Stomach (tissue), 9 donors: ENCODE data around the gene JAKMIP1. TPM values are rescaled to one million over a fixed set of nuclear protein-coding genes. Genes with fewer than 3 reads are reported as not detected.

ENCODE experiments used
- DNase-seq, 2 donors: peaks; one replicate each; pipeline versions ENCODE4 v3.0.0 to v3.0.0-alpha.2; 2013 to 2019
- H3K27ac ChIP-seq, 5 donors: fragments of 200-600 bp in 4 of 5; sonication (generic) in 4 of 5; one replicate each; pipeline ENCODE4 v1.5.1; 2013 to 2019; ENCODE audit warnings: mild to moderate bottlenecking in 1 of 5, moderate library complexity in 1 of 5
- H3K27me3 ChIP-seq, 3 donors: fragments of 200-600 bp; sonication (generic); one replicate each; pipeline ENCODE4 v1.5.1; 2017 to 2019; ENCODE audit warnings: mixed run types in 1 of 3
- H3K36me3 ChIP-seq, 4 donors: fragments of 200-600 bp; sonication (generic); 1 replicate in 3 of 4; 2 replicates in 1 of 4; pipeline ENCODE4 v1.5.1; 2016 to 2019
- H3K4me1 ChIP-seq, 4 donors: fragments of 200-600 bp; sonication (generic); one replicate each; pipeline ENCODE4 v1.5.1; 2016 to 2019
- H3K4me3 ChIP-seq, 4 donors: fragments of 200-600 bp; sonication (generic) in 3 of 4; one replicate each; pipeline ENCODE4 v1.5.1; 2016 to 2019; ENCODE audit warnings: mild to moderate bottlenecking in 1 of 4
- H3K9me3 ChIP-seq, 4 donors: fragments of 200-600 bp; sonication (generic); one replicate each; pipeline ENCODE4 v1.5.1; 2016 to 2019
- EP300 ChIP-seq: sonication (generic); formaldehyde crosslinking; IDR thresholded peaks from one replicate; pipeline ENCODE4 v1.6.1; 2017; ENCODE audit warnings: antibody characterized with exemption
- POLR2A ChIP-seq, 4 donors: fragments of 450-650 bp; IDR thresholded peaks; one replicate each; pipeline ENCODE4 v1.6.1; 2016; ENCODE audit warnings: antibody characterized with exemption in 4 of 4, control low read depth in 2 of 4, mild to moderate bottlenecking in 1 of 4, moderate library complexity in 1 of 4
- POLR2AphosphoS5 ChIP-seq, 3 donors: sonication (generic); formaldehyde crosslinking; IDR thresholded peaks; one replicate each; pipeline ENCODE4 v1.6.1; 2016; ENCODE audit warnings: antibody characterized with exemption in 3 of 3
- WGBS, 5 donors: extraction: QIAGEN DNeasy Blood & Tissue Kit in 3 of 5; methylation state at CpG; one replicate each; pipeline versions ENCODE4 v1.1.5 to v1.1.7; 2013 to 2018; 5-methylcytosine and 5-hydroxymethylcytosine counted together
- intact Hi-C: fragments of 100-400 bp; cut with DNase I; formaldehyde crosslinking; loops from one replicate; pipeline ENCODE4 v1.15.1; 2023; ENCODE audit warnings: low total_unique reads
- polyA plus RNA-seq, 3 donors: library from polyadenylated mRNA; stranded (reverse); fragments of 200-250 nt; gene quantifications; one replicate each; pipeline ENCODE4 v1.2.3, GENCODE V29; 2013
- total RNA-seq, 5 donors: library from RNA; depleted of rRNA; stranded (reverse); fragments of >200 nt; gene quantifications; one replicate each; pipeline versions ENCODE4 v1.1.0 to v1.2.3, GENCODE V29; 2014 to 2016
- TF ChIP-seq, protein P1 (sequence below), 7 experiments: fragments of 450-650 bp in 4 of 7; fragments of 200-600 bp in 3 of 7; sonication (generic) in 3 of 7; IDR thresholded peaks; one replicate each; pipeline ENCODE4 v1.5.1; 2016 to 2019; ENCODE audit warnings: antibody characterized with exemption in 7 of 7, control low read depth in 2 of 7, mild to moderate bottlenecking in 1 of 7
- donor health status: healthy with polysubstance abuse.
- donor health status: Bipolar disorder and iron deficiency.
- donor health status: healthy.

The JAKMIP1 gene
- total and polyA plus RNA-seq, 8 donors: 0.18 to 10.3 (median 0.54) TPM; not detected in 2

DNA sequence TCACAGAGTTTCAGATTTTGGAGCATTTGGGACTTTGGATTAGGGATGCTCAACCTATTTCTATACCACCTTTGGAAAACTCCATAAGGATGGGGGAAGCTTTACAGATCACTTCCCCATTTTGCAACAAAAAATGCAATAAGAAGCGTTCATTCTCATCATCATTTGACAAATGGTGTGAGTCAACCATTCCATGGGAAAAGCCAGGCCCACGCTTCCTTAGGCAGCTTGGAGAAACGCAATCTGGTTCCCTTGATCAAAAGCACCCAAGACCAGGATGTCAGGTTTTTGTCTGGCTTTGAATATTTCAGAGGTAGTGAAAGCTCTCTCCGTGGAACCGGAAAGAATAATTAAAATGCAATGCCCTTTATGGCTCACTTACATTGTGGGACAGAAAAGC is 102.8 kb downstream of the JAKMIP1 start:
- TF ChIP-seq POLR2A (IDR thresholded peaks at IDR 0.05) (no peak), EP300 (no peak), POLR2AphosphoS5 (IDR thresholded peaks at IDR 0.05) (no peak)
- TF ChIP-seq, protein P1, sequence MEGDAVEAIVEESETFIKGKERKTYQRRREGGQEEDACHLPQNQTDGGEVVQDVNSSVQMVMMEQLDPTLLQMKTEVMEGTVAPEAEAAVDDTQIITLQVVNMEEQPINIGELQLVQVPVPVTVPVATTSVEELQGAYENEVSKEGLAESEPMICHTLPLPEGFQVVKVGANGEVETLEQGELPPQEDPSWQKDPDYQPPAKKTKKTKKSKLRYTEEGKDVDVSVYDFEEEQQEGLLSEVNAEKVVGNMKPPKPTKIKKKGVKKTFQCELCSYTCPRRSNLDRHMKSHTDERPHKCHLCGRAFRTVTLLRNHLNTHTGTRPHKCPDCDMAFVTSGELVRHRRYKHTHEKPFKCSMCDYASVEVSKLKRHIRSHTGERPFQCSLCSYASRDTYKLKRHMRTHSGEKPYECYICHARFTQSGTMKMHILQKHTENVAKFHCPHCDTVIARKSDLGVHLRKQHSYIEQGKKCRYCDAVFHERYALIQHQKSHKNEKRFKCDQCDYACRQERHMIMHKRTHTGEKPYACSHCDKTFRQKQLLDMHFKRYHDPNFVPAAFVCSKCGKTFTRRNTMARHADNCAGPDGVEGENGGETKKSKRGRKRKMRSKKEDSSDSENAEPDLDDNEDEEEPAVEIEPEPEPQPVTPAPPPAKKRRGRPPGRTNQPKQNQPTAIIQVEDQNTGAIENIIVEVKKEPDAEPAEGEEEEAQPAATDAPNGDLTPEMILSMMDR (IDR thresholded peaks at IDR 0.05): no peak
- 90 to 95% (median 90%) methylated on average over 5 of the region's 5 CpGs for WGBS, 5 donors

DNA sequence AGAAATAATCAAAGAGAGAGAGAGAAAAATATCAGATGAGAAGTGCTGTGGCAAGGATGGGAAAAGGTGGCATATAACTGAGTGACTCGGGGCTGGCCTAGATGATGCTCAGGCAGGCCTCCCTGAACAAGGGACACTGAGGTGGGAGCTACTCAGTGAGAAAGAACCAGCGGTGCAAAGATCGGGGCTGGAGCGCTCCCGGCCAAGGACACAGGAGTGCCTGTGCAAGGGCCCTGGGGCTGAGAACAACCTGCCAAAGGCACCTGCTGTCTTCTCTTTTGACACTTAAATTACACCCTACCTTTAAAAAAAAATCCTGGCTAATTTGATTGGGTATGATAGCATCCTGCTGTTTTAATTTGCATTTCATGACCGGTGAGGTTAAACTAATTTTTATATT is 104.5 kb downstream of the JAKMIP1 start:
- Histone ChIP-seq H3K4me3 (no peak overlapping the region), H3K27me3 (peaks cover 0 to 11% (median 0%) of the 10 kb centered on the region in 3 donors), H3K27ac (no peak overlapping the region), H3K9me3 (no peaks in the 10 kb centered on the region), H3K36me3 (no peaks in the 10 kb centered on the region), H3K4me1 (peaks cover 0 to 5% (median 0%) of the 10 kb centered on the region in 4 donors)
- 86 to 94% (median 90%) methylated on average over 6 of the region's 6 CpGs for WGBS, 5 donors
- intact Hi-C loops: no loop called here
- DNase-seq: no peak
- TF ChIP-seq POLR2A (IDR thresholded peaks at IDR 0.05) (no peak), EP300 (no peak), POLR2AphosphoS5 (IDR thresholded peaks at IDR 0.05) (no peak)
- TF ChIP-seq, protein P1 (IDR thresholded peaks at IDR 0.05): no peak

More for the DNA sequence above, 102.8 kb downstream of the JAKMIP1 start:
- DNase-seq: no peak
- Histone ChIP-seq H3K36me3 (no peaks in the 10 kb centered on the region), H3K4me1 (peaks cover 0 to 5% (median 0%) of the 10 kb centered on the region in 4 donors), H3K27me3 (peaks cover 0 to under 1% (median 0%) of the 10 kb centered on the region in 3 donors), H3K4me3 (no peak overlapping the region), H3K27ac (no peak overlapping the region), H3K9me3 (peaks cover 0 to 4% (median 0%) of the 10 kb centered on the region in 4 donors)
- intact Hi-C loops: no loop called here

DNA sequence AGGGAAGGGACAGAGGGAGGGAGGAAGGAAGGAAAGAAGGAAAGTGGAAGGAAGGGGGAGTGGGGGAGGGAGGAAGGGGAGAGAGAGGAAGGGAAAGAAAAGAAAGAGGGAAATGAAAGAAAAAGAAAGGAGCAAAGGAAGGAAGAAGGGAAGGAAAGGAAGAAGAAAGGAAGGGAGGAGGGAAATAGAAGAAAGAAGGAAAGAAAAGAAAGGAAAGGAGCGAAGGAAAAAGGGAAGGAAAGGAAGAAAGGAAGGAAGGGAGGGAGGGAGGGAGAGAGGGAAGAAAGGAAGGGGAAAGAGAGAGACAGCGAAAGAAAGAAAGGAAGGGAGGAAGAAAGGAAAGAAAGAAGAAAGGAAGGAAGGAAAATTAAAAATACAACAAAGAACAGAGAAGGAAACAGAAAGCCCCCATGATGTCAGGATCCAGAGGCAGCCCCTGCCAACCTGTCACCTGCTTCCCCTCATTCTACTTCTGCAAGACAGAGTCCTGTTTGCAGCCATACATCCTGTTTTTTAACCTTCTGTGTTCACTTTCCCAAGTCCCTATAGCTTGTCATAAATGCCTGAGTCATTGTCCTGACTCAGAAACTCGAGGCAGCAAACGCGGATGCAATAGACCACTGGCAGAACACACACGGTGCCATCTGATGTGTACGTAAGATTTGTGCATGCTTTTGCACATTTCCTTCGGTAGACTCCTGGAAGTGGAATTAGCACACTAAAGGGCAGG is 105.2 kb downstream of the JAKMIP1 start:
- intact Hi-C loops: no loop called here
- no peak for DNase-seq

DNA sequence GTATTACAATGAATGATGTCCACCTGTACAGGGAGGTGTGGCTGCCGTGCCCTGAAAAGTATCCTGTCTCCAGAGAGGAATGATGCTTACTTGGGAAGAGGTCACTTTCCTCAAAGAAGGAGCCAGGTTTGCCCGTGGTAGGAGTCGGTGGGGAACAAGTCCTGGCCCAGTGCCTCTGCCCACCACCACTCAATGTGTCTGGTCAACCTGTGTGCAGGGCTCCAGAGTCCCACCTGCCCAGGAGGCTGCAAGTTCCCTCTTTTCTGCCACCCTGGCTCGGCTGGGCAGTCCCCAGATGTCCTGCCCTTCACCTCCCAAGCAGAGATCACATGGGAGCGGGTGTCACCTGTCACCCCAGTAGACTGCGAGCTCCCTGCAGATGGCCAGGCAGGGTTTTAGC is 106.7 kb downstream of the JAKMIP1 start:
- H3K9me3 ChIP-seq: no peaks in the 10 kb centered on the region
- H3K27ac ChIP-seq: no peak overlapping the region
- H3K4me3 ChIP-seq: no peak overlapping the region
- H3K4me1 ChIP-seq: peaks cover 0 to 5% (median 0%) of the 10 kb centered on the region in 4 donors
- no peaks in the 10 kb centered on the region for H3K36me3 ChIP-seq
- no peak for DNase-seq
- WGBS, 5 donors: 68 to 85% (median 78%) methylated on average over 6 of the region's 6 CpGs
- intact Hi-C loops: no loop called here
- TF ChIP-seq, protein P1 (IDR thresholded peaks at IDR 0.05): no peak
- no peak for TF ChIP-seq POLR2AphosphoS5 (IDR thresholded peaks at IDR 0.05)
- TF ChIP-seq POLR2A (IDR thresholded peaks at IDR 0.05): no peak
- TF ChIP-seq EP300: no peak
- H3K27me3 ChIP-seq: peaks cover 0 to 17% (median 0%) of the 10 kb centered on the region in 3 donors

More for the DNA sequence above, 105.2 kb downstream of the JAKMIP1 start:
- Histone ChIP-seq H3K4me1 (peaks cover 0 to 5% (median 0%) of the 10 kb centered on the region in 4 donors), H3K36me3 (no peaks in the 10 kb centered on the region), H3K4me3 (no peak overlapping the region), H3K27me3 (peaks cover 0 to 11% (median 0%) of the 10 kb centered on the region in 3 donors), H3K9me3 (no peaks in the 10 kb centered on the region), H3K27ac (no peak overlapping the region)
- 42 to 54% (median 51%) methylated on average over 8 of the region's 8 CpGs for WGBS, 5 donors
- TF ChIP-seq, protein P1 (IDR thresholded peaks at IDR 0.05): no peak
- TF ChIP-seq POLR2A (IDR thresholded peaks at IDR 0.05) (no peak), EP300 (no peak), POLR2AphosphoS5 (IDR thresholded peaks at IDR 0.05) (no peak)
